CD14-positive monocyte (primary cell): Measurements from ENCODE around the gene SPTAN1. TPM values are rescaled to one million over a fixed set of nuclear protein-coding genes. Genes with fewer than 3 reads are reported as not detected.

Source experiments
- DNase-seq, 3 donors: peaks; one replicate each; pipeline ENCODE4 v3.0.0-alpha.2; 2011 to 2022
- H2AFZ ChIP-seq: 2 replicates; pipeline ENCODE4 v1.6.0; 2012; ENCODE audit warnings: mild to moderate bottlenecking, low read depth, low read length, inconsistent platforms; ENCODE audit not compliant: insufficient read depth, poor library complexity, severe bottlenecking
- H3K27ac ChIP-seq, 2 donors: 1 replicate in 1 of 2; 2 replicates in 1 of 2; pipeline ENCODE4 v1.5.1; 2012 to 2013; ENCODE audit warnings: low read length in 2 of 2, control low read depth in 1 of 2, inconsistent platforms in 1 of 2, low read depth in 1 of 2, mild to moderate bottlenecking in 1 of 2
- H3K27me3 ChIP-seq, 2 donors: one replicate each; pipeline versions ENCODE4 v1.6.0 to v1.6.1; 2011 to 2013; ENCODE audit warnings: low read length in 2 of 2; ENCODE audit not compliant: control insufficient read depth in 2 of 2, insufficient read depth in 2 of 2
- H3K36me3 ChIP-seq, 2 donors: replicated peaks in 1 of 2; 1 replicate in 1 of 2; 2 replicates in 1 of 2; pipeline versions ENCODE4 v1.5.1 to v1.6.1; 2012 to 2013; ENCODE audit warnings: low read length in 2 of 2, control low read depth in 1 of 2, inconsistent platforms in 1 of 2, mild to moderate bottlenecking in 1 of 2; ENCODE audit not compliant: insufficient read depth in 2 of 2, control insufficient read depth in 1 of 2
- H3K4me1 ChIP-seq, 2 donors: 1 replicate in 1 of 2; 2 replicates in 1 of 2; pipeline versions ENCODE4 v1.5.1 to v1.6.1; 2012 to 2013; ENCODE audit warnings: low read length in 2 of 2, control low read depth in 1 of 2, inconsistent platforms in 1 of 2, mild to moderate bottlenecking in 1 of 2, moderate library complexity in 1 of 2; ENCODE audit not compliant: insufficient read depth in 2 of 2, control insufficient read depth in 1 of 2
- H3K4me2 ChIP-seq: replicated peaks from 2 replicates; pipeline ENCODE3; 2012; ENCODE audit warnings: low read length, moderate library complexity, mild to moderate bottlenecking; ENCODE audit not compliant: poor library complexity, severe bottlenecking; ENCODE audit errors: extremely low read depth
- H3K4me3 ChIP-seq, 3 experiments: fragments of 200-600 bp in 1 of 3; sonication (generic) in 1 of 3; replicated peaks in 1 of 3; 1 replicate in 2 of 3; 2 replicates in 1 of 3; pipeline ENCODE4 v1.5.1; 2011 to 2013; ENCODE audit warnings: low read length in 3 of 3, mild to moderate bottlenecking in 3 of 3, control low read depth in 2 of 3, low read depth in 2 of 3, inconsistent platforms in 1 of 3, moderate library complexity in 1 of 3
- H3K79me2 ChIP-seq: 2 replicates; pipeline ENCODE4 v1.6.0; 2012; ENCODE audit warnings: mild to moderate bottlenecking, control low read depth, inconsistent platforms, low read length, moderate library complexity; ENCODE audit not compliant: insufficient read depth
- H3K9ac ChIP-seq: 2 replicates; pipeline ENCODE4 v1.6.0; 2017; ENCODE audit warnings: low read length, mild to moderate bottlenecking; ENCODE audit not compliant: insufficient read depth, poor library complexity, severe bottlenecking
- H3K9me3 ChIP-seq, 2 donors: replicated peaks in 1 of 2; 1 replicate in 1 of 2; 2 replicates in 1 of 2; pipeline versions ENCODE4 v1.5.1 to v1.6.1; 2012 to 2013; ENCODE audit warnings: low read length in 2 of 2, control low read depth in 1 of 2; ENCODE audit not compliant: control insufficient read depth in 1 of 2, insufficient read depth in 1 of 2
- H4K20me1 ChIP-seq: 2 replicates; pipeline ENCODE4 v1.6.0; 2012; ENCODE audit warnings: mild to moderate bottlenecking, low read length, control low read depth, moderate library complexity; ENCODE audit not compliant: insufficient read depth
- H3K27ac Mint-ChIP-seq, 7 donors: one replicate each; pipeline ENCODE4 v1.8.0; 2020; ENCODE audit warnings: mild to moderate bottlenecking in 7 of 7, mixed read lengths in 7 of 7, moderate library complexity in 6 of 7, inconsistent platforms in 2 of 7
- H3K27me3 Mint-ChIP-seq, 3 donors: one replicate each; pipeline ENCODE4 v1.8.0; 2021 to 2022; ENCODE audit warnings: low read depth in 3 of 3, mild to moderate bottlenecking in 3 of 3, mixed read lengths in 3 of 3, moderate library complexity in 3 of 3, inconsistent platforms in 1 of 3
- H3K36me3 Mint-ChIP-seq, 2 donors: one replicate each; pipeline ENCODE4 v1.8.0; 2020; ENCODE audit warnings: mixed read lengths in 2 of 2, inconsistent platforms in 1 of 2, mild to moderate bottlenecking in 1 of 2
- H3K4me1 Mint-ChIP-seq: one replicate; pipeline ENCODE4 v1.8.0; 2020; ENCODE audit warnings: mild to moderate bottlenecking, mixed read lengths
- H3K4me3 Mint-ChIP-seq, 2 donors: one replicate each; pipeline ENCODE4 v1.8.0; 2020; ENCODE audit warnings: mild to moderate bottlenecking in 2 of 2, mixed read lengths in 2 of 2, moderate library complexity in 1 of 2
- H3K9me3 Mint-ChIP-seq, 7 donors: one replicate each; pipeline ENCODE4 v1.8.0; 2020 to 2022; ENCODE audit warnings: mixed read lengths in 7 of 7, mild to moderate bottlenecking in 6 of 7, moderate library complexity in 6 of 7, inconsistent platforms in 2 of 7
- WGBS: methylation state at CpG from one replicate; pipeline ENCODE4 v1.1.5; 2013; ENCODE audit warnings: missing lambda C conversion rate; ENCODE audit not compliant: insufficient coverage; 5-methylcytosine and 5-hydroxymethylcytosine counted together
- intact Hi-C, 2 donors: fragments of 100-400 bp; cut with micrococcal nuclease; formaldehyde crosslinking; loops; one replicate each; pipeline versions ENCODE4 v1.15.0 to v1.15.1; 2023
- polyA plus RNA-seq, 3 donors: library from polyadenylated mRNA; depleted of rRNA in 1 of 3; unstranded in 2 of 3; stranded (reverse) in 1 of 3; fragments of 300-500 nt in 2 of 3; fragments of >200 nt in 1 of 3; fragmentation: Illumina TruSeq in 2 of 3; gene quantifications; 1 replicate in 2 of 3; 2 replicates in 1 of 3; pipeline ENCODE4 v1.2.3, GENCODE V29; 2012 to 2021
- TF ChIP-seq, protein P1 (sequence below): fragments of 200-600 bp; IDR thresholded peaks from one replicate; pipeline ENCODE4 v1.8.0; 2022; ENCODE audit warnings: antibody characterized with exemption, mild to moderate bottlenecking

Gene SPTAN1
- polyA plus RNA-seq, 3 donors, result 6.2 to 40.8 (median 8.5) TPM

DNA sequence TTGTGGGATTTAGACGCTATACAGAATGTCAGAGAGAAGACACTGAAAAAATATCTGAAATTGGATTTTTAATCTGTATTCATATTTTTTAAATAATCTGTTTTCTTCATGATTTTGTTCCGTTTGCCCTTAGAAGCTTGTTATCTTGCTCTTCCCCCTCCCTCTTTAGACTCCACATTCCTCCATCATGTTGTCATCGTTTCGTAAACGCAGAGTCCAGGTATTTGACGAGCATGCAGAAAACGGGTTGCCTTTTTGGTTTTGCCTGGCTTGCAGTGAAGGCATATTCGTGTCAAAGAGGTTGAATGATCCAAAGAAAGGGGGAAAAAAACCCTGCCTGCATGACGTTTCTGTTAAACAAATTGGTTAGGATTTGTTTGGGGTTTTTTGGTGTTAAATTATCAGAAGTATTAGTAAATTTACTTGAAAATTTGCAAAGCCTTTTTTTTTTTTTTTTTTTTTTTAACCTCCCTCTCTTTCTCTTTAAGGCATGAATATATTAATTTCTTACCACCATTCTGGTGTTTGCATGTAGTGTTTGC is 2.9 kb downstream of the SPTAN1 start:
- TF ChIP-seq, protein P1, sequence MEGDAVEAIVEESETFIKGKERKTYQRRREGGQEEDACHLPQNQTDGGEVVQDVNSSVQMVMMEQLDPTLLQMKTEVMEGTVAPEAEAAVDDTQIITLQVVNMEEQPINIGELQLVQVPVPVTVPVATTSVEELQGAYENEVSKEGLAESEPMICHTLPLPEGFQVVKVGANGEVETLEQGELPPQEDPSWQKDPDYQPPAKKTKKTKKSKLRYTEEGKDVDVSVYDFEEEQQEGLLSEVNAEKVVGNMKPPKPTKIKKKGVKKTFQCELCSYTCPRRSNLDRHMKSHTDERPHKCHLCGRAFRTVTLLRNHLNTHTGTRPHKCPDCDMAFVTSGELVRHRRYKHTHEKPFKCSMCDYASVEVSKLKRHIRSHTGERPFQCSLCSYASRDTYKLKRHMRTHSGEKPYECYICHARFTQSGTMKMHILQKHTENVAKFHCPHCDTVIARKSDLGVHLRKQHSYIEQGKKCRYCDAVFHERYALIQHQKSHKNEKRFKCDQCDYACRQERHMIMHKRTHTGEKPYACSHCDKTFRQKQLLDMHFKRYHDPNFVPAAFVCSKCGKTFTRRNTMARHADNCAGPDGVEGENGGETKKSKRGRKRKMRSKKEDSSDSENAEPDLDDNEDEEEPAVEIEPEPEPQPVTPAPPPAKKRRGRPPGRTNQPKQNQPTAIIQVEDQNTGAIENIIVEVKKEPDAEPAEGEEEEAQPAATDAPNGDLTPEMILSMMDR, result no peak
- H3K9me3 ChIP-seq, result no peaks in the 10 kb centered on the region
- no peak overlapping the region for H2AFZ ChIP-seq
- no peak overlapping the region for H3K27ac ChIP-seq
- no peak overlapping the region for H3K4me3 ChIP-seq
- Mint-ChIP-seq H3K27me3 (peaks cover 0 to 4% (median 0%) of the 10 kb centered on the region in 3 donors), H3K27ac (no peak overlapping the region), H3K4me3 (no peak overlapping the region), H3K36me3 (peaks cover 0 to 3% of the 10 kb centered on the region in 2 donors), H3K9me3 (no peaks in the 10 kb centered on the region), H3K4me1 (peaks cover 23% of the 10 kb centered on the region)
- peaks cover 16 to 29% of the 10 kb centered on the region in 2 donors for H3K4me1 ChIP-seq
- no peaks in the 10 kb centered on the region for H3K36me3 ChIP-seq
- intact Hi-C loops, result no loop called here
- H4K20me1 ChIP-seq, result peaks cover 15% of the 10 kb centered on the region
- H3K4me2 ChIP-seq, result no peak overlapping the region
- H3K9ac ChIP-seq, result no peak overlapping the region
- 95% methylated on average over 4 of the region's 9 CpGs for WGBS
- peaks cover 35% of the 10 kb centered on the region for H3K79me2 ChIP-seq
- no peak for DNase-seq
- no peaks in the 10 kb centered on the region for H3K27me3 ChIP-seq

DNA sequence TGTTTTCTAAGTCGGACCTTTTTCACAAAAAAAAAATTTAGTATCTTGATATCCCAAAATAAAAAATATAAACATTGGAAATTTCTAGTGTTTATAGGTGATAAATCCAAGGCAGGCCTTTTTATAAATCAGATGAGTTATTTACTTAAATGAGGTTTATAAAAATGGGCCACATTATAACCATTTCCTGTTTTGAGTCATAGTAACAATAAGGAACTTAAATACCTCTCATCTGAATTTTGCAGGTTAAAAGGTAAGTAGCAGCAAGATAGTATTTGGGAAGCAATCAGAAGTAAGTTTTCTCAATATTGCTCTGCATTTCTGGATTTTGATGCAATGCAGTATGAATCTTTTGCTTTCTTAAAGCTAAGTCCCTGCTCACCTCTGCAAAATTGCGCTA is 3.9 kb downstream of the SPTAN1 start:
- peaks cover 0 to 3% of the 10 kb centered on the region in 2 donors for H3K36me3 Mint-ChIP-seq
- no peak overlapping the region for H2AFZ ChIP-seq
- H4K20me1 ChIP-seq, result peaks cover 15% of the 10 kb centered on the region
- no peaks in the 10 kb centered on the region for H3K27me3 ChIP-seq
- TF ChIP-seq, protein P1, result no peak
- intact Hi-C loops, result no loop called here
- no CpG with 5 or more reads among the region's 2 CpGs for WGBS
- H3K9ac ChIP-seq, result no peak overlapping the region
- peaks cover 0 to 4% (median 0%) of the 10 kb centered on the region in 3 donors for H3K27me3 Mint-ChIP-seq
- H3K4me1 Mint-ChIP-seq, result peaks cover 21% of the 10 kb centered on the region
- H3K4me1 ChIP-seq, result peaks cover 16 to 29% of the 10 kb centered on the region in 2 donors
- no peak overlapping the region for H3K27ac ChIP-seq
- no peaks in the 10 kb centered on the region for H3K9me3 Mint-ChIP-seq
- no peak for DNase-seq
- no peak overlapping the region for H3K27ac Mint-ChIP-seq
- no peak overlapping the region for H3K4me2 ChIP-seq
- H3K9me3 ChIP-seq, result no peaks in the 10 kb centered on the region
- no peak overlapping the region for H3K4me3 Mint-ChIP-seq
- H3K4me3 ChIP-seq, result no peak overlapping the region
- peaks cover 35% of the 10 kb centered on the region for H3K79me2 ChIP-seq
- no peaks in the 10 kb centered on the region for H3K36me3 ChIP-seq
